HG03045 (cell line): ENCODE data around the gene RND2.
"Not testable (repeated sequence)": the region's sequence is repeated elsewhere in the genome, so short reads cannot be mapped to it uniquely, and the experiment has no call there.

Source experiments
- ATAC-seq: cut with Tn5 transposase; IDR thresholded peaks from one replicate; pipeline ENCODE4 v1.9.1; 2021; ENCODE audit warnings: mild to moderate bottlenecking, moderate library complexity; ENCODE audit not compliant: unreplicated experiment

The RND2 gene

GRCh38 chr17:43026595-43026994 is 1.6 kb downstream of the RND2 start:
- ATAC-seq: no peak

GRCh38 chr17:43027091-43028032 is 2.3 kb downstream of the RND2 start:
- ATAC-seq: no peak

- no peak for ATAC-seq
Measured at GRCh38 chr17:43028221-43028861, 3.3 kb downstream of the RND2 start.

DNA sequence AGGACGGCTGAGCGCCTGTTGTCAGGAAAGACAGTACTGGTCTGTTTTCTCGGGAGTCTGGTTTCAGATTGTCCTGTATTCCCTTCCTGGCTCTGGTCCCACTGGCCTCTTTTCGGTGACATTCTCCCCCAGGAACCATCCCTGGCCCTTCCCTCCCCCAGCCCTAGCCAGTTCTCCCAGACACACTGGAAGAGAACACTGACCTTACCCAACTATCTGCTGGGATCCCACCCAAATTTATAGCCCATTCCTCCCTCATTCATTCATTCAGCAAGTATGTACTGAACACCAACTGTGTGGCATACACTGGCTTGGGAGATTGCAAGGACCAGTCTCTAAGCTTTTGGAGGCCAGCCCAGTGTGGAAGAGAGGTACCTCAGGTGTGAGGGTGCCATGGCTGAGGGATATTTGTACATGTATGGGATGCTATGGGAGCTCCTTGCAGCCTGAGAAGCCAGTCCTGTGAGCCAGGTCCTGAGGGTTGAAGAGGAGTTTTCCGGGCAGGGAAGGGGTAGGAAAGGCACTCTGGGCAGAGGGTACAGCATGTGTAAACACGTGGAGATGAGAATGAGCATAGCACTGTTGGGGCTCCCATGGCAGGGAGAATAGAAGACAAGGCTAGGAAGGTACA is 5.2 kb downstream of the RND2 start:
- ATAC-seq: no peak

- no peak for ATAC-seq
Measured at GRCh38 chr17:43031666-43032065, 6.6 kb downstream of the RND2 start.

- ATAC-seq: no peak
Measured at GRCh38 chr17:43033948-43034881, 9.2 kb downstream of the RND2 start.

- no peak for ATAC-seq
Measured at GRCh38 chr17:43034894-43035293, 9.9 kb downstream of the RND2 start.

- ATAC-seq: no peak
Measured at GRCh38 chr17:43039646-43040045, 14.6 kb downstream of the RND2 start.

DNA sequence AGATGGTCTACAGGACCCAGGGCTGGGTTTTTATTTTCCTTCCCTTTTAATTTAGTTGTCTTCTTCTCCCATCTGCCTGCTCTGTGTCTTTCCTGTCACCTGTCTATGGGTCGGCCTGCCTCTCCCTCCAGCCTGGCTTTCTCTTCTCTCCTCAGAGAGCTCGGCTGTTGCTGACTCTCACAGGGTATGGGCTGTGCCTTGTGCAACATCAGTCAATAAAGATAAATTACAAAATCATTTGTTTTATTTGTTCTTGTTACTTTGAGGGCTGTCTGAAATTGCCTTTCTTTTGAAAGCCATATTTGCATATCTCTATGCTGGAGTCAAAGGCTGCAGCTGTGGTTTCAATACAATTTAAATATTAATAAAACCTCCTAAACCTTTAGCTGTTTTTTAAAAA is 15.6 kb downstream of the RND2 start:
- no peak for ATAC-seq

GRCh38 chr17:43042025-43042628 is 17.1 kb downstream of the RND2 start:
- ATAC-seq: no peak

DNA sequence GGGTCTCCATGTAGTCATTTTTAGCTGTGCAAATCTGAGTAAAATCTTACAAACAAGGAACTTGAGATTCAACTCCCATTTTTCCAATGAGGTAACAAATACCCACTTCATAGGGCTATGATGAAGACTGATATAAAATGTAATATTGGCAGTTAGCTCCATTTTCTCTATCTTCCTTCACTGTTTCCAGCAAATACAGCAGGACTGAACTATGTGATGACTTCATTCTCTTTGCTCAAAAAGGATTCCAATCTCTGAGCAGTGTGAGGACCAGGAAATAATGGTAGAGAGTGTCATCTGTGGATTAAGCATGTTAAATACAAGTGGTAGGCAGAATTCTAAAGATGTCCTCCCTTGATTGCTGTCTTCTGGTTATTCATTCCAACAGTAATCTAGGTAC is 18.3 kb downstream of the RND2 start:
- ATAC-seq: no peak

DNA sequence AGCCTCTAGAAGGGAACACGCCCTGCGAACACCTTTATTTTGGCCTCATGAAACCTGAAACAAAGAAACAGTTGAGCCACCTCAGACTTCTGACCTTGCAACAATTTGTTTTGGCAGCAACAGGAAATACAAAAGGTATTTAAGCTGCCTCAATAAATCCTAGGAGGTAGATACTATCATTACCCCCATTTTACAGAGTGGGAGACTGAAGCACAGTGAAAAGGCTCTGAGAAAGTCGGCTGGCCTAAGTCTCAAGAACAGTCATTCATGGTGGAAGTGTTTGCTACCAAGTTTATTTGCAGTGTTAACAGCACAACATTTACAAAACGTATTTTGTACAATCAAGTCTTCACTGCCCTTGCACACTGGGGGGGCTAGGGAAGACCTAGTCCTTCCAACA is 19.0 kb downstream of the RND2 start:
- ATAC-seq: no peak

DNA sequence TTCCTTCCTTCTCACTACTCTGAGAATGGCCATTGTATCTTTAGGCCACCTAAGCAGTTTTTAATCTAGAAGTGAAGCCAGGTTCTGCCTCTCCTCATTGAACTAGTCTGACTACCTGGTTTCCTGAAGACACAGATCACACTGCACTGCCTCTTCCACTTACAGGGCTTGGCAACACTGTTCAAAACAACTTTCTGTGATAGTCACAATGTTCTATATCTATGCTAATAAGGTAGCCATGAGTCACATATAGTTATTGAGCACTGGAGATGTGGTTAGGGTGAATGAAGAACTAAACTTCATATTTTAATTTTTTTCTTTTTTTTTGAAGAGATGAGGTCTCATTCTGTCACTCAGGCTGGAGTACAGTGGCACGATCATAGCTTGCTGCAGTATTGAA is 26.9 kb downstream of the RND2 start:
- no peak for ATAC-seq

DNA sequence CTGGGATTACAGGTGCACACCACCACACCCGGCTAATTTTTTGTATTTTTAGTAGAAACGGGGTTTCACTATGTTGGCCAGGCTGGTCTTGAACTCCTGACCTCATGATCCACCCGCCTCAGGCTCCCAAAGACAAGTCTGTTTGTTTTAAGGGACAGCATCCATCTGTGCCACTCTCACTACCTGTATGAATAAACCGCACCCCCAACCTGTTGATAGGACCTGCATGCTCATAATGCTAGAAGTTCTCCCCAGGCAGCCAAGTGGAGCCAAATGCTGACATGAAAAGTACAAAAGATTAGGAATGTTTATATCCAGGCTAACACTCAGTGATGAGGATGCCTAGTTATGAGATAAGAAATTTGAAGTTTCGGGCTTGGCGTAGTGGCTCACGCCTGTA is 28.0 kb downstream of the RND2 start:
- ATAC-seq: not testable (repeated sequence)

GRCh38 chr17:43056051-43056450 is 31.0 kb downstream of the RND2 start:
- no peak for ATAC-seq

- ATAC-seq: no peak
Measured at GRCh38 chr17:43062984-43063638, 38.1 kb downstream of the RND2 start.

DNA sequence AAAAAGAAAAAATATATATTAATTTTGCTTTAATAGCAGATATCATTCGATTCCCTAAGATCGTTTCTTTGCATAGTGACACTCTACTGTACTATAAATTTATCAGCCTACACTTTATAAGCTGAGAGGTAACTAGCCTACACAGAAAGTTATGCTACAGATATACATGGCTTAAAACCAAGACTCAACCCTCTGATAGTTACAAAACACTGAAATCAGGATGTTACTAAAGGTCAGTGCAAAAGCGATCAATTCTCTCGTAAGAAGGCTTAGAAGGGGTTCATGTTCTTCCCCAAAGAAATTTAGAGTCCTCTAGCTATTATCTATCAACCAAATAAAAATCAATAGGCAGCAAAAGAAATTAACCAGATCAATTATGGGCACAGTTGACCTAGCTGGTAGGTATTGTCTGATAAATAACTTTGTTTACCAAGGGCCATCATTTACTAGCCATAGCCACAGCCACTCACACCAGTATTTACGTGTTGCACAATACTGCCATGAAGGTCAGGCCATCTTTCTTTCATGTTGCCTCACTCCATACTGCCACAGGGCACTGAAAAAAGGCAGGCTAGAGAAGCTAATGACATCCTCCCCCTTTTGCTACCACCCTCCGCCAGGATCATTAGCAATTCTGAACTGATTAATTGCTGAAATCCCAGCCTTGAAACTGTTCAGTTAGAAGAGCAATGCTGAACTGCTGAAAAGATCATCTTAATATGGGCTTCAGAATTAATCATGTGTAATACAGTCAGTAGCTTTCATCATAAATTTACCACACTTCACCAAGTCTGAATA is 43.7 kb downstream of the RND2 start:
- no peak for ATAC-seq

DNA sequence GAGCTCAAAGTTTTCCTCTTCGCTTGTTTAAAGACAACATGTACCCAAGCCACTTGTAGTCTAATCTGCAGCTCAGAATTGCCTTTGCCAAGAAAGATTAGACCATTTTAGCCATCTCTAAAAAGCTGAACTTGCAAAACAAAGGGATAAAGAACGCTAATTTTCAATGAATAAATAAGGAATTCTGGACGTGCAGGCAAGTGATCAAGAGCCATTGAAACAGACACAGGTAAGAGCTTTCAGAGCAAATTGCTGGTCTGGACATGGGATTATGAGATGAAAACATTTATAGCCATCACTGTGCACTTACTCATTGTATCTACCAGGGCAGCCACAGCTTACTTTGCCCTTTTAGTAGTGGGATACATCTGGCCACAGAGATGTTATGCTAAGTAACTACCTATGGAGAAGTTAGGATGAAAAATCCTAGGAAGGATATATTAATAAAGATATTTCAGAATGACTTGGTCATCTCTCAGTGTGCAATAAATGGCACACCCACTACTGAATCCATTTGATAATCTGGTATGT is 44.4 kb downstream of the RND2 start:
- ATAC-seq: no peak

GRCh38 chr17:43070257-43070656 is 45.2 kb downstream of the RND2 start:
- ATAC-seq: no peak
